Spleen (tissue), 11 donors: Measurements from ENCODE around the gene PEX7. TPM values are rescaled to one million over a fixed set of nuclear protein-coding genes. Genes with fewer than 3 reads are reported as not detected.
"Not testable (repeated sequence)": the region's sequence is repeated elsewhere in the genome, so short reads cannot be mapped to it uniquely, and the experiment has no call there.

Experiments used
- DNase-seq: peaks from one replicate; pipeline ENCODE4 v3.0.0-alpha.2; 2020
- H3K27ac ChIP-seq, 8 donors: fragments of 200-600 bp; sonication (generic) in 7 of 8; 1 replicate in 4 of 8; 2 replicates in 4 of 8; pipeline versions ENCODE4 v1.5.0 to v1.8.0; 2016 to 2021; ENCODE audit warnings: inconsistent platforms in 4 of 8, mild to moderate bottlenecking in 4 of 8, moderate library complexity in 1 of 8
- H3K27me3 ChIP-seq, 7 donors: fragments of 200-600 bp; sonication (generic) in 6 of 7; replicated peaks in 1 of 7; 1 replicate in 4 of 7; 2 replicates in 3 of 7; pipeline versions ENCODE4 v1.5.0 to v1.8.0; 2016 to 2021; ENCODE audit warnings: inconsistent platforms in 3 of 7, mild to moderate bottlenecking in 1 of 7
- H3K36me3 ChIP-seq, 6 donors: fragments of 200-600 bp; sonication (generic) in 5 of 6; 1 replicate in 4 of 6; 2 replicates in 2 of 6; pipeline versions ENCODE4 v1.5.0 to v1.8.0; 2016 to 2021; ENCODE audit warnings: inconsistent platforms in 2 of 6
- H3K4me1 ChIP-seq, 6 donors: fragments of 200-600 bp; sonication (generic) in 5 of 6; 1 replicate in 3 of 6; 2 replicates in 3 of 6; pipeline versions ENCODE4 v1.5.0 to v1.8.0; 2016 to 2021; ENCODE audit warnings: inconsistent platforms in 3 of 6
- H3K4me3 ChIP-seq, 8 donors: fragments of 200-600 bp; sonication (generic) in 7 of 8; 1 replicate in 4 of 8; 2 replicates in 4 of 8; pipeline versions ENCODE4 v1.5.0 to v1.8.0; 2016 to 2021; ENCODE audit warnings: inconsistent platforms in 4 of 8, mild to moderate bottlenecking in 4 of 8, moderate library complexity in 2 of 8
- H3K9me3 ChIP-seq, 8 donors: fragments of 200-600 bp; sonication (generic) in 7 of 8; 1 replicate in 4 of 8; 2 replicates in 4 of 8; pipeline versions ENCODE4 v1.5.0 to v1.8.0; 2016 to 2021; ENCODE audit warnings: inconsistent platforms in 4 of 8
- CTCF ChIP-seq, 11 experiments: fragments of 200-600 bp in 7 of 11; fragments of 450-650 bp in 4 of 11; sonication (generic) in 4 of 11; IDR thresholded peaks in 8 of 11; conservative IDR thresholded peaks in 3 of 11; 1 replicate in 7 of 11; 2 replicates in 4 of 11; pipeline versions ENCODE4 v1.4.0 to v1.8.0; 2016 to 2021; ENCODE audit warnings: antibody characterized with exemption in 11 of 11, inconsistent platforms in 4 of 11, mild to moderate bottlenecking in 1 of 11
- POLR2A ChIP-seq, 3 donors: fragments of 450-650 bp; IDR thresholded peaks; one replicate each; pipeline ENCODE4 v1.5.1; 2017; ENCODE audit warnings: antibody characterized with exemption in 3 of 3, mild to moderate bottlenecking in 1 of 3
- POLR2AphosphoS5 ChIP-seq, 3 donors: sonication (generic); formaldehyde crosslinking; IDR thresholded peaks; one replicate each; pipeline ENCODE4 v1.5.1; 2017; ENCODE audit warnings: antibody characterized with exemption in 3 of 3
- WGBS, 5 donors: extraction: QIAGEN DNeasy Blood & Tissue Kit in 3 of 5; methylation state at CpG; one replicate each; pipeline versions ENCODE4 v1.1.5 to v1.1.7; 2013 to 2018; 5-methylcytosine and 5-hydroxymethylcytosine counted together
- intact Hi-C: fragments of 100-400 bp; cut with DNase I; formaldehyde crosslinking; loops from one replicate; pipeline ENCODE4 v1.15.0; 2023; ENCODE audit warnings: low total_unique reads
- polyA plus RNA-seq, 3 donors: library from polyadenylated mRNA; stranded (reverse); fragments of 200-250 nt; gene quantifications; one replicate each; pipeline ENCODE4 v1.2.1, GENCODE V29; 2013
- total RNA-seq, 7 donors: library from RNA; depleted of rRNA in 3 of 7; stranded (reverse); fragments of >200 nt in 3 of 7; fragmentation: NEBNext Ultra II Directional in 4 of 7; extraction: Animal tissue kit (Norgen Biotek cat#: 25700) in 4 of 7; gene quantifications; one replicate each; pipeline versions ENCODE4 v1.1.0 to v1.2.1, GENCODE V29; 2016 to 2021
- donor health status: healthy with polysubstance abuse.
- donor health status: DM: no; HTN: no; CAD: no; lungs with moderate emphysema.
- donor health status: DM: no; HTN: no; CAD: no.
- donor health status: Bipolar disorder and iron deficiency.
- donor health status: healthy.
- donor health status: DM: no; HTN: no; CAD: no.
- donor health status: DM: yes; HTN: yes; CAD: no.

The PEX7 gene
- total and polyA plus RNA-seq, 10 donors = 2.2 to 6.4 (median 5.0) TPM

GRCh38 chr6:136811272-136811671 is 11.1 kb upstream of the PEX7 start:
- Histone ChIP-seq H3K4me1 (no peaks in the 10 kb centered on the region), H3K9me3 (peaks cover 0 to 4% (median 0%) of the 10 kb centered on the region in 8 donors)
- DNase-seq = no peak

GRCh38 chr6:136812174-136812573 is 10.2 kb upstream of the PEX7 start:
- Histone ChIP-seq H3K27ac (no peak overlapping the region), H3K9me3 (peaks cover 0 to 4% (median 0%) of the 10 kb centered on the region in 8 donors), H3K4me3 (no peak overlapping the region), H3K36me3 (no peaks in the 10 kb centered on the region), H3K27me3 (no peaks in the 10 kb centered on the region), H3K4me1 (no peaks in the 10 kb centered on the region)
- intact Hi-C loops = no loop called here
- WGBS, 5 donors = 87 to 93% (median 91%) methylated on average over 2 of the region's 2 CpGs
- TF ChIP-seq POLR2AphosphoS5 (IDR thresholded peaks at IDR 0.05) (no peak), POLR2A (IDR thresholded peaks at IDR 0.05) (no peak), CTCF (IDR thresholded peaks at IDR 0.05 in 8 of 11, conservative IDR thresholded peaks at IDR 0.05 in 3 of 11) (no peak)
- DNase-seq = no peak

More at GRCh38 chr6:136811272-136811671, 11.1 kb upstream of the PEX7 start:
- TF ChIP-seq POLR2A (IDR thresholded peaks at IDR 0.05) (no peak), CTCF (IDR thresholded peaks at IDR 0.05 in 8 of 11, conservative IDR thresholded peaks at IDR 0.05 in 3 of 11) (no peak), POLR2AphosphoS5 (IDR thresholded peaks at IDR 0.05) (no peak)
- Histone ChIP-seq H3K4me3 (no peak overlapping the region), H3K27ac (no peak overlapping the region), H3K36me3 (no peaks in the 10 kb centered on the region), H3K27me3 (no peaks in the 10 kb centered on the region)
- intact Hi-C loops = no loop called here

GRCh38 chr6:136815608-136816007 is 6.8 kb upstream of the PEX7 start:
- H3K27ac ChIP-seq, H3K36me3 ChIP-seq, intact Hi-C loops, H3K27me3 ChIP-seq, DNase-seq, H3K4me3 ChIP-seq, H3K9me3 ChIP-seq, H3K4me1 ChIP-seq: not testable (repeated sequence)
- WGBS, 5 donors = 71 to 92% (median 83%) methylated on average over 1 of the region's 1 CpG

GRCh38 chr6:136816656-136817055 is 5.7 kb upstream of the PEX7 start:
- TF ChIP-seq POLR2AphosphoS5 (IDR thresholded peaks at IDR 0.05) (no peak), POLR2A (IDR thresholded peaks at IDR 0.05) (no peak), CTCF (IDR thresholded peaks at IDR 0.05 in 8 of 11, conservative IDR thresholded peaks at IDR 0.05 in 3 of 11) (no peak)
- no peak for DNase-seq
- Histone ChIP-seq H3K27me3 (no peaks in the 10 kb centered on the region), H3K4me1 (peaks cover 0 to 6% (median 3%) of the 10 kb centered on the region in 6 donors), H3K9me3 (peaks cover 0 to 4% (median 0%) of the 10 kb centered on the region in 8 donors), H3K4me3 (no peak overlapping the region), H3K27ac (no peak overlapping the region), H3K36me3 (no peaks in the 10 kb centered on the region)
- WGBS, 5 donors = 68 to 86% (median 78%) methylated on average over 2 of the region's 2 CpGs
- intact Hi-C loops = no loop called here

- 87 to 95% (median 87%) methylated on average over 2 of the region's 2 CpGs for WGBS, 5 donors
- Histone ChIP-seq H3K36me3 (peaks cover 0 to 6% (median 0%) of the 10 kb centered on the region in 6 donors), H3K4me1 (peaks cover 4 to 22% (median 12%) of the 10 kb centered on the region in 6 donors), H3K27me3 (no peaks in the 10 kb centered on the region), H3K27ac (no peak overlapping the region), H3K4me3 (peak overlapping the region in 1 of 8 donors; percentile 81), H3K9me3 (no peaks in the 10 kb centered on the region)
- intact Hi-C loops = no loop called here
- no peak for DNase-seq
- TF ChIP-seq POLR2AphosphoS5 (IDR thresholded peaks at IDR 0.05) (no peak), POLR2A (IDR thresholded peaks at IDR 0.05) (no peak), CTCF (IDR thresholded peaks at IDR 0.05 in 8 of 11, conservative IDR thresholded peaks at IDR 0.05 in 3 of 11) (no peak)
Observed at GRCh38 chr6:136820561-136820960, 1.8 kb upstream of the PEX7 start.
